GM23338 (cell line): ENCODE results near the gene STON2. TPM values are rescaled to one million over a fixed set of nuclear protein-coding genes. Genes with fewer than 3 reads are reported as not detected.

Source experiments
- ATAC-seq: fragments of 200-7000 bp; cut with Tn5 transposase; 3 replicates; pipeline ENCODE4 v1.9.1; 2020
- DNase-seq: peaks from one replicate; pipeline ENCODE4 v3.0.0-alpha.2; 2015; ENCODE audit warnings: low spot score
- H2AFZ ChIP-seq: fragments of 200-600 bp; sonication (generic); 2 replicates; pipeline ENCODE4 v1.8.0; 2016; ENCODE audit warnings: antibody characterized with exemption, mild to moderate bottlenecking, moderate library complexity
- H3F3A ChIP-seq: fragments of 200-600 bp; sonication (generic); replicated peaks from 2 replicates; pipeline ENCODE4 v1.8.0; 2017; ENCODE audit warnings: antibody characterized with exemption, mixed run types, low read depth
- H3K27ac ChIP-seq: fragments of 200-600 bp; sonication (generic); 2 replicates; pipeline ENCODE4 v1.6.1; 2016; ENCODE audit warnings: low read depth
- H3K27me3 ChIP-seq: fragments of 200-600 bp; sonication (generic); 2 replicates; pipeline ENCODE4 v1.8.0; 2016; ENCODE audit warnings: mild to moderate bottlenecking, mixed run types, moderate library complexity; ENCODE audit not compliant: insufficient read depth
- H3K36me3 ChIP-seq: fragments of 200-600 bp; sonication (generic); 2 replicates; pipeline ENCODE4 v1.8.0; 2016; ENCODE audit warnings: mild to moderate bottlenecking; ENCODE audit not compliant: insufficient read depth
- H3K4me1 ChIP-seq: fragments of 200-600 bp; sonication (generic); 2 replicates; pipeline ENCODE4 v1.8.0; 2016; ENCODE audit warnings: mild to moderate bottlenecking, moderate library complexity; ENCODE audit not compliant: insufficient read depth
- H3K4me2 ChIP-seq: fragments of 200-600 bp; sonication (generic); 2 replicates; pipeline ENCODE4 v1.7.1; 2017; ENCODE audit warnings: mixed run types
- H3K4me3 ChIP-seq: fragments of 200-600 bp; sonication (generic); 2 replicates; pipeline ENCODE4 v1.6.1; 2016; ENCODE audit warnings: mixed run types
- H3K79me2 ChIP-seq: fragments of 200-600 bp; sonication (generic); replicated peaks from 2 replicates; pipeline ENCODE4 v1.8.0; 2017; ENCODE audit warnings: mild to moderate bottlenecking; ENCODE audit not compliant: insufficient read depth
- H3K9me2 ChIP-seq: fragments of 200-600 bp; sonication (generic); 2 replicates; pipeline ENCODE4 v1.8.0; 2017; ENCODE audit not compliant: insufficient read depth
- H4K20me1 ChIP-seq: fragments of 200-600 bp; sonication (generic); replicated peaks from 2 replicates; pipeline ENCODE4 v1.8.0; 2017; ENCODE audit warnings: mild to moderate bottlenecking; ENCODE audit not compliant: insufficient read depth
- H3K27ac Mint-ChIP-seq: 2 replicates; pipeline ENCODE4 v1.8.0; 2020; ENCODE audit warnings: inconsistent platforms, mild to moderate bottlenecking, moderate library complexity, mixed read lengths
- H3K27me3 Mint-ChIP-seq: 3 replicates; pipeline ENCODE4 v1.8.0; 2022; ENCODE audit warnings: low read depth, mild to moderate bottlenecking, moderate library complexity, mixed read lengths, inconsistent platforms; ENCODE audit not compliant: insufficient read depth, poor library complexity
- H3K36me3 Mint-ChIP-seq: 3 replicates; pipeline ENCODE4 v1.8.0; 2021; ENCODE audit warnings: low read depth, mild to moderate bottlenecking, inconsistent platforms, moderate library complexity, mixed read lengths
- H3K4me1 Mint-ChIP-seq: 3 replicates; pipeline ENCODE4 v1.8.0; 2020; ENCODE audit warnings: mild to moderate bottlenecking, inconsistent platforms, mixed read lengths
- H3K4me3 Mint-ChIP-seq: 3 replicates; pipeline ENCODE4 v1.8.0; 2021; ENCODE audit warnings: moderate library complexity, mild to moderate bottlenecking, inconsistent platforms, mixed read lengths
- H3K9me3 Mint-ChIP-seq: 3 replicates; pipeline ENCODE4 v1.8.0; 2020; ENCODE audit warnings: moderate library complexity, mild to moderate bottlenecking, inconsistent platforms, mixed read lengths
- CREB1 ChIP-seq: fragments of 250-450 bp; sonication (Bioruptor Pico); IDR thresholded peaks from 2 replicates; pipeline ENCODE4 v1.5.0; 2020; ENCODE audit warnings: low read depth, mild to moderate bottlenecking, moderate library complexity
- EZH2 ChIP-seq: fragments of 200-600 bp; sonication (generic); IDR thresholded peaks from one replicate; pipeline ENCODE4 v1.8.0; 2017; ENCODE audit warnings: antibody characterized with exemption, mild to moderate bottlenecking, low read depth; ENCODE audit not compliant: unreplicated experiment
- EZH2phosphoT487 ChIP-seq: fragments of 200-600 bp; sonication (generic); IDR thresholded peaks from one replicate; pipeline ENCODE4 v1.8.1; 2018; ENCODE audit warnings: antibody characterized with exemption; ENCODE audit not compliant: unreplicated experiment
- JUNB ChIP-seq: IDR thresholded peaks from one replicate; pipeline ENCODE4 v1.6.1; 2016; ENCODE audit warnings: antibody characterized with exemption; ENCODE audit not compliant: unreplicated experiment
- NANOG ChIP-seq: IDR thresholded peaks from 2 replicates; pipeline ENCODE4 v1.6.1; 2016; ENCODE audit warnings: antibody characterized with exemption, borderline replicate concordance
- POLR2AphosphoS5 ChIP-seq: IDR thresholded peaks from 2 replicates; pipeline ENCODE4 v1.6.1; 2016; ENCODE audit warnings: antibody characterized with exemption, low read depth
- STAT1 ChIP-seq: IDR thresholded peaks from one replicate; pipeline ENCODE4 v1.6.1; 2016; ENCODE audit warnings: antibody characterized with exemption; ENCODE audit not compliant: unreplicated experiment
- ZNF114 ChIP-seq: fragments of 250-450 bp; sonication (Bioruptor Pico); IDR thresholded peaks from 2 replicates; pipeline ENCODE4 v1.5.0; 2020; ENCODE audit warnings: mild to moderate bottlenecking, moderate library complexity
- ZNF331 ChIP-seq: fragments of 250-450 bp; sonication (Bioruptor Pico); IDR thresholded peaks from 2 replicates; pipeline ENCODE4 v1.5.0; 2020; ENCODE audit warnings: low read depth, mild to moderate bottlenecking, moderate library complexity
- polyA plus RNA-seq: library from polyadenylated mRNA; unstranded; fragments of >200 nt; fragmentation: Nextera tagmentation; extraction: Ambion mirVana; gene quantifications from 2 replicates; pipeline ENCODE4 v1.2.1, GENCODE V29; 2016
- total RNA-seq: library from RNA; depleted of rRNA; stranded (reverse); fragments of >200 nt; shearing (Covaris generic); gene quantifications from 2 replicates; pipeline ENCODE4 v1.2.3, GENCODE V29; 2014
- TF ChIP-seq, protein P1 (sequence below), 2 experiments: fragments of 200-600 bp in 1 of 2; sonication (generic) in 1 of 2; conservative IDR thresholded peaks; 2 replicates each; pipeline versions ENCODE4 v1.5.1 to v1.6.1; 2016 to 2017; ENCODE audit warnings: antibody characterized with exemption in 2 of 2, low read depth in 2 of 2, mild to moderate bottlenecking in 2 of 2, moderate library complexity in 1 of 2
- TF ChIP-seq, protein P2 (sequence below): IDR thresholded peaks from one replicate; pipeline ENCODE4 v1.6.1; 2018; ENCODE audit warnings: antibody characterized with exemption; ENCODE audit not compliant: unreplicated experiment
- TF ChIP-seq, protein P3 (sequence below): IDR thresholded peaks from 2 replicates; pipeline ENCODE4 v1.6.1; 2016; ENCODE audit warnings: antibody characterized with exemption
- TF ChIP-seq, protein P4 (sequence below): fragments of 250-450 bp; sonication (Bioruptor Pico); IDR thresholded peaks from 2 replicates; pipeline ENCODE4 v1.5.0; 2020; ENCODE audit warnings: mild to moderate bottlenecking, moderate library complexity

STON2 gene
- total and polyA plus RNA-seq, 2 experiments from 2014 or later, result 8.2 to 71.0 TPM

DNA sequence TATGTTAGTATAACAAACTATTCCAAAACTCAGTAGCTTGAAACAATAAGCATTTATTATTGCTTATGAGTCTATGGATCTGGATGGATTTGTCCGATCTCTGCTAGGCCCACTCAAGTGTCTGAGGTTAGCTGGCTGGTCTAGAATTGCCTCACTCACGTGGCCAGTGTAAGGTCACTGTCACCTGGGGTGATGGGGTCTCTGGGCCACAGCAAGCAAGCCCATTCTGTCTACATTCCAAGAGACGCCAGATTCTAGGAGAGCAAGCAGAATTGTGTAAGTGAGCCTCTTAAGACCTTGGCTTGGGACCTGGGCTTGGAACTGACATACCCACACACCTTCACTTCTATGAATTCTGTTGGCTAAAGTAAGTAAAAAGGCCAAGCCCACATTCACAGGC lies 80.2 kb downstream of the STON2 start:
- Mint-ChIP-seq H3K36me3 (peaks cover 34% of the 10 kb centered on the region), H3K27me3 (peaks cover 2% of the 10 kb centered on the region), H3K9me3 (peaks cover 23% of the 10 kb centered on the region), H3K27ac (no peak overlapping the region), H3K4me3 (no peak overlapping the region), H3K4me1 (peaks cover 62% of the 10 kb centered on the region)
- Histone ChIP-seq H2AFZ (no peak overlapping the region), H3K4me2 (no peak overlapping the region), H3K27me3 (no peaks in the 10 kb centered on the region), H3K27ac (no peak overlapping the region), H3K4me1 (peaks cover 38% of the 10 kb centered on the region), H3F3A (no peaks in the 10 kb centered on the region), H3K4me3 (no peak overlapping the region), H3K36me3 (no peaks in the 10 kb centered on the region), H3K9me2 (0 out of 2 replicates have a peak, but pooled peaks cover 3% of the 10 kb centered on the region), H3K79me2 (peaks cover 7% of the 10 kb centered on the region; the same call in 1 of the 2 replicates), H4K20me1 (no peaks in the 10 kb centered on the region)
- DNase-seq (no peak), ATAC-seq (no peak)
- TF ChIP-seq, protein P1, sequence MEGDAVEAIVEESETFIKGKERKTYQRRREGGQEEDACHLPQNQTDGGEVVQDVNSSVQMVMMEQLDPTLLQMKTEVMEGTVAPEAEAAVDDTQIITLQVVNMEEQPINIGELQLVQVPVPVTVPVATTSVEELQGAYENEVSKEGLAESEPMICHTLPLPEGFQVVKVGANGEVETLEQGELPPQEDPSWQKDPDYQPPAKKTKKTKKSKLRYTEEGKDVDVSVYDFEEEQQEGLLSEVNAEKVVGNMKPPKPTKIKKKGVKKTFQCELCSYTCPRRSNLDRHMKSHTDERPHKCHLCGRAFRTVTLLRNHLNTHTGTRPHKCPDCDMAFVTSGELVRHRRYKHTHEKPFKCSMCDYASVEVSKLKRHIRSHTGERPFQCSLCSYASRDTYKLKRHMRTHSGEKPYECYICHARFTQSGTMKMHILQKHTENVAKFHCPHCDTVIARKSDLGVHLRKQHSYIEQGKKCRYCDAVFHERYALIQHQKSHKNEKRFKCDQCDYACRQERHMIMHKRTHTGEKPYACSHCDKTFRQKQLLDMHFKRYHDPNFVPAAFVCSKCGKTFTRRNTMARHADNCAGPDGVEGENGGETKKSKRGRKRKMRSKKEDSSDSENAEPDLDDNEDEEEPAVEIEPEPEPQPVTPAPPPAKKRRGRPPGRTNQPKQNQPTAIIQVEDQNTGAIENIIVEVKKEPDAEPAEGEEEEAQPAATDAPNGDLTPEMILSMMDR (conservative IDR thresholded peaks at IDR 0.05; ENCODE audit: low read depth in 2 of 2), result no peak
- no peak for TF ChIP-seq JUNB
- no peak for TF ChIP-seq POLR2AphosphoS5
- TF ChIP-seq ZNF114 (CRISPR knock-in tag), result no peak
- no peak for TF ChIP-seq CREB1 (CRISPR knock-in tag)
- TF ChIP-seq, protein P2, sequence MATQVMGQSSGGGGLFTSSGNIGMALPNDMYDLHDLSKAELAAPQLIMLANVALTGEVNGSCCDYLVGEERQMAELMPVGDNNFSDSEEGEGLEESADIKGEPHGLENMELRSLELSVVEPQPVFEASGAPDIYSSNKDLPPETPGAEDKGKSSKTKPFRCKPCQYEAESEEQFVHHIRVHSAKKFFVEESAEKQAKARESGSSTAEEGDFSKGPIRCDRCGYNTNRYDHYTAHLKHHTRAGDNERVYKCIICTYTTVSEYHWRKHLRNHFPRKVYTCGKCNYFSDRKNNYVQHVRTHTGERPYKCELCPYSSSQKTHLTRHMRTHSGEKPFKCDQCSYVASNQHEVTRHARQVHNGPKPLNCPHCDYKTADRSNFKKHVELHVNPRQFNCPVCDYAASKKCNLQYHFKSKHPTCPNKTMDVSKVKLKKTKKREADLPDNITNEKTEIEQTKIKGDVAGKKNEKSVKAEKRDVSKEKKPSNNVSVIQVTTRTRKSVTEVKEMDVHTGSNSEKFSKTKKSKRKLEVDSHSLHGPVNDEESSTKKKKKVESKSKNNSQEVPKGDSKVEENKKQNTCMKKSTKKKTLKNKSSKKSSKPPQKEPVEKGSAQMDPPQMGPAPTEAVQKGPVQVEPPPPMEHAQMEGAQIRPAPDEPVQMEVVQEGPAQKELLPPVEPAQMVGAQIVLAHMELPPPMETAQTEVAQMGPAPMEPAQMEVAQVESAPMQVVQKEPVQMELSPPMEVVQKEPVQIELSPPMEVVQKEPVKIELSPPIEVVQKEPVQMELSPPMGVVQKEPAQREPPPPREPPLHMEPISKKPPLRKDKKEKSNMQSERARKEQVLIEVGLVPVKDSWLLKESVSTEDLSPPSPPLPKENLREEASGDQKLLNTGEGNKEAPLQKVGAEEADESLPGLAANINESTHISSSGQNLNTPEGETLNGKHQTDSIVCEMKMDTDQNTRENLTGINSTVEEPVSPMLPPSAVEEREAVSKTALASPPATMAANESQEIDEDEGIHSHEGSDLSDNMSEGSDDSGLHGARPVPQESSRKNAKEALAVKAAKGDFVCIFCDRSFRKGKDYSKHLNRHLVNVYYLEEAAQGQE, result no peak
- no peak for TF ChIP-seq ZNF331 (CRISPR knock-in tag)
- no peak for TF ChIP-seq NANOG
- TF ChIP-seq EZH2, result no peak
- TF ChIP-seq STAT1, result no peak
- TF ChIP-seq, protein P3, sequence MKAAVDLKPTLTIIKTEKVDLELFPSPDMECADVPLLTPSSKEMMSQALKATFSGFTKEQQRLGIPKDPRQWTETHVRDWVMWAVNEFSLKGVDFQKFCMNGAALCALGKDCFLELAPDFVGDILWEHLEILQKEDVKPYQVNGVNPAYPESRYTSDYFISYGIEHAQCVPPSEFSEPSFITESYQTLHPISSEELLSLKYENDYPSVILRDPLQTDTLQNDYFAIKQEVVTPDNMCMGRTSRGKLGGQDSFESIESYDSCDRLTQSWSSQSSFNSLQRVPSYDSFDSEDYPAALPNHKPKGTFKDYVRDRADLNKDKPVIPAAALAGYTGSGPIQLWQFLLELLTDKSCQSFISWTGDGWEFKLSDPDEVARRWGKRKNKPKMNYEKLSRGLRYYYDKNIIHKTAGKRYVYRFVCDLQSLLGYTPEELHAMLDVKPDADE, result no peak
- no peak for TF ChIP-seq EZH2phosphoT487
- TF ChIP-seq, protein P4, sequence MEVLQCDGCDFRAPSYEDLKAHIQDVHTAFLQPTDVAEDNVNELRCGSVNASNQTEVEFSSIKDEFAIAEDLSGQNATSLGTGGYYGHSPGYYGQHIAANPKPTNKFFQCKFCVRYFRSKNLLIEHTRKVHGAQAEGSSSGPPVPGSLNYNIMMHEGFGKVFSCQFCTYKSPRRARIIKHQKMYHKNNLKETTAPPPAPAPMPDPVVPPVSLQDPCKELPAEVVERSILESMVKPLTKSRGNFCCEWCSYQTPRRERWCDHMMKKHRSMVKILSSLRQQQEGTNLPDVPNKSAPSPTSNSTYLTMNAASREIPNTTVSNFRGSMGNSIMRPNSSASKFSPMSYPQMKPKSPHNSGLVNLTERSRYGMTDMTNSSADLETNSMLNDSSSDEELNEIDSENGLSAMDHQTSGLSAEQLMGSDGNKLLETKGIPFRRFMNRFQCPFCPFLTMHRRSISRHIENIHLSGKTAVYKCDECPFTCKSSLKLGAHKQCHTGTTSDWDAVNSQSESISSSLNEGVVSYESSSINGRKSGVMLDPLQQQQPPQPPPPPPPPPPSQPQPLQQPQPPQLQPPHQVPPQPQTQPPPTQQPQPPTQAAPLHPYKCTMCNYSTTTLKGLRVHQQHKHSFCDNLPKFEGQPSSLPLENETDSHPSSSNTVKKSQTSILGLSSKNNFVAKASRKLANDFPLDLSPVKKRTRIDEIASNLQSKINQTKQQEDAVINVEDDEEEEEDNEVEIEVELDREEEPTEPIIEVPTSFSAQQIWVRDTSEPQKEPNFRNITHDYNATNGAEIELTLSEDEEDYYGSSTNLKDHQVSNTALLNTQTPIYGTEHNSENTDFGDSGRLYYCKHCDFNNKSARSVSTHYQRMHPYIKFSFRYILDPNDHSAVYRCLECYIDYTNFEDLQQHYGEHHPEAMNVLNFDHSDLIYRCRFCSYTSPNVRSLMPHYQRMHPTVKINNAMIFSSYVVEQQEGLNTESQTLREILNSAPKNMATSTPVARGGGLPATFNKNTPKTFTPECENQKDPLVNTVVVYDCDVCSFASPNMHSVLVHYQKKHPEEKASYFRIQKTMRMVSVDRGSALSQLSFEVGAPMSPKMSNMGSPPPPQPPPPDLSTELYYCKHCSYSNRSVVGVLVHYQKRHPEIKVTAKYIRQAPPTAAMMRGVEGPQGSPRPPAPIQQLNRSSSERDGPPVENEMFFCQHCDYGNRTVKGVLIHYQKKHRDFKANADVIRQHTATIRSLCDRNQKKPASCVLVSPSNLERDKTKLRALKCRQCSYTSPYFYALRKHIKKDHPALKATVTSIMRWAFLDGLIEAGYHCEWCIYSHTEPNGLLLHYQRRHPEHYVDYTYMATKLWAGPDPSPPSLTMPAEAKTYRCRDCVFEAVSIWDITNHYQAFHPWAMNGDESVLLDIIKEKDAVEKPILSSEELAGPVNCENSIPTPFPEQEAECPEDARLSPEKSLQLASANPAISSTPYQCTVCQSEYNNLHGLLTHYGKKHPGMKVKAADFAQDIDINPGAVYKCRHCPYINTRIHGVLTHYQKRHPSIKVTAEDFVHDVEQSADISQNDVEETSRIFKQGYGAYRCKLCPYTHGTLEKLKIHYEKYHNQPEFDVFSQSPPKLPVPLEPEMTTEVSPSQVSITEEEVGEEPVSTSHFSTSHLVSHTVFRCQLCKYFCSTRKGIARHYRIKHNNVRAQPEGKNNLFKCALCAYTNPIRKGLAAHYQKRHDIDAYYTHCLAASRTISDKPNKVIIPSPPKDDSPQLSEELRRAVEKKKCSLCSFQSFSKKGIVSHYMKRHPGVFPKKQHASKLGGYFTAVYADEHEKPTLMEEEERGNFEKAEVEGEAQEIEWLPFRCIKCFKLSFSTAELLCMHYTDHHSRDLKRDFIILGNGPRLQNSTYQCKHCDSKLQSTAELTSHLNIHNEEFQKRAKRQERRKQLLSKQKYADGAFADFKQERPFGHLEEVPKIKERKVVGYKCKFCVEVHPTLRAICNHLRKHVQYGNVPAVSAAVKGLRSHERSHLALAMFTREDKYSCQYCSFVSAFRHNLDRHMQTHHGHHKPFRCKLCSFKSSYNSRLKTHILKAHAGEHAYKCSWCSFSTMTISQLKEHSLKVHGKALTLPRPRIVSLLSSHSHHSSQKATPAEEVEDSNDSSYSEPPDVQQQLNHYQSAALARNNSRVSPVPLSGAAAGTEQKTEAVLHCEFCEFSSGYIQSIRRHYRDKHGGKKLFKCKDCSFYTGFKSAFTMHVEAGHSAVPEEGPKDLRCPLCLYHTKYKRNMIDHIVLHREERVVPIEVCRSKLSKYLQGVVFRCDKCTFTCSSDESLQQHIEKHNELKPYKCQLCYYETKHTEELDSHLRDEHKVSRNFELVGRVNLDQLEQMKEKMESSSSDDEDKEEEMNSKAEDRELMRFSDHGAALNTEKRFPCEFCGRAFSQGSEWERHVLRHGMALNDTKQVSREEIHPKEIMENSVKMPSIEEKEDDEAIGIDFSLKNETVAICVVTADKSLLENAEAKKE (CRISPR knock-in tag), result no peak
